CD4-positive, alpha-beta T cell treated with Interleukin-17A for 4 hours (primary cell): ENCODE data around the gene TAS2R31.

Source experiments
- DNase-seq: peaks from one replicate; pipeline ENCODE4 v3.0.0-alpha.2; 2020; ENCODE audit warnings: mixed read lengths

The TAS2R31 gene

GRCh38 chr12:10994307-10994706 is 36.9 kb downstream of the TAS2R31 start:
- DNase-seq = no peak

GRCh38 chr12:10989107-10989506 is 42.1 kb downstream of the TAS2R31 start:
- DNase-seq = no peak

- DNase-seq = no peak
Measured at GRCh38 chr12:10986812-10987211, 44.4 kb downstream of the TAS2R31 start, which contains the start of gene TAS2R50. TAS2R50 (minus strand) TSS chr12:10986912; CDS start chr12:10986860, 52 bp downstream.

GRCh38 chr12:10982244-10982643 is 49.0 kb downstream of the TAS2R31 start:
- DNase-seq = peak; percentile 7
